Cerebellar nuclear complex (tissue), 1 donor: Measurements from ENCODE around the gene COQ2.
"Not testable (repeated sequence)": the region's sequence is repeated elsewhere in the genome, so short reads cannot be mapped to it uniquely, and the experiment has no call there.

Experiments
- DNase-seq, 2 experiments: peaks; one replicate each; lab custom pipeline; 2025; lab: John Stamatoyannopoulos, UW

Gene COQ2

GRCh38 chr4:83247415-83248357 is 36.9 kb downstream of the COQ2 start:
- no peak for DNase-seq

- DNase-seq, result no peak
These were observed 43.5 kb downstream of the COQ2 start for GRCh38 chr4:83241132-83241531.

- no peak for DNase-seq
These were observed 44.2 kb downstream of the COQ2 start for GRCh38 chr4:83240379-83240875.

GRCh38 chr4:83238393-83239248 is 46.0 kb downstream of the COQ2 start:
- no peak for DNase-seq

GRCh38 chr4:83237591-83237990 is 47.0 kb downstream of the COQ2 start:
- no peak for DNase-seq

- not testable (repeated sequence) for DNase-seq
These were observed 48.9 kb downstream of the COQ2 start for GRCh38 chr4:83235645-83236133.

- DNase-seq, result no peak
These were observed 49.5 kb downstream of the COQ2 start for GRCh38 chr4:83234902-83235644.

- not testable (repeated sequence) for DNase-seq
These were observed 50.2 kb downstream of the COQ2 start for GRCh38 chr4:83234387-83234786.

- DNase-seq, result no peak
These were observed 52.5 kb downstream of the COQ2 start for GRCh38 chr4:83232082-83232481.

- DNase-seq, result no peak
These were observed 53.0 kb downstream of the COQ2 start for GRCh38 chr4:83231620-83232076.

- no peak for DNase-seq
These were observed 53.7 kb downstream of the COQ2 start for GRCh38 chr4:83230928-83231327.

- DNase-seq, result no peak
These were observed 54.8 kb downstream of the COQ2 start for GRCh38 chr4:83229791-83230190.

GRCh38 chr4:83228231-83228630 is 56.4 kb downstream of the COQ2 start:
- no peak for DNase-seq

- DNase-seq, result no peak
These were observed 59.9 kb downstream of the COQ2 start for GRCh38 chr4:83224502-83225197.

GRCh38 chr4:83223781-83224180 is 60.8 kb downstream of the COQ2 start:
- DNase-seq, result no peak

GRCh38 chr4:83221897-83222441 is 62.6 kb downstream of the COQ2 start:
- DNase-seq, result no peak

- DNase-seq, result no peak
These were observed 65.0 kb downstream of the COQ2 start for GRCh38 chr4:83219344-83220331.

GRCh38 chr4:83217721-83218522 is 66.7 kb downstream of the COQ2 start:
- DNase-seq, result no peak
